Measurements from ENCODE around the gene SLFNL1.

Gene SLFNL1
- 0.27 to 0.94 reads per million in 2 donors for total RNA-seq

GRCh38 chr1:41021526-41022308 lies at the start of gene SLFNL1:
TSS of gene SLFNL1 (minus strand) at chr1:41021725. CDS start at chr1:41020660, 1,065 bp downstream.
- DNase-seq, result peak in 1 of 5 experiments; percentile 11

DNA sequence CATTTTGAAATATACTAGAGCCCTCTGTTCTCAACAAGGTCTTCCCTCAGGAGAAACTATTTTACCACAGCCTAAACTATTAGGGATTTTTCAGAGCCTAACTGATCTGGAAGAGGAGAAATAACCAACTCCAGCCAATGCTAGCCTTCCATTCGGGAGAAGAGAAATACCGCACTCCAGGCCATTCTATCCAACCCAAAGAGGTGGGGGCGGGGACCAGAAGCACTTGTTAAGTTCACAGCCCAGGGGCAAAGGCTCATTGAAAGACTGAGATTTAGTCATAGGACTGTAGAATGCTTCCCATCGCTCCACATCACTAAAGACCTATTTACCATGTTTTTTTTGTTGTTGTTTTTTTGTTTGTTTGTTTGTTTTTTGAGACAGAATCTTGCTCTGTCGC lies 35.4 kb upstream of the SLFNL1 start:
- no peak for DNase-seq

DNA sequence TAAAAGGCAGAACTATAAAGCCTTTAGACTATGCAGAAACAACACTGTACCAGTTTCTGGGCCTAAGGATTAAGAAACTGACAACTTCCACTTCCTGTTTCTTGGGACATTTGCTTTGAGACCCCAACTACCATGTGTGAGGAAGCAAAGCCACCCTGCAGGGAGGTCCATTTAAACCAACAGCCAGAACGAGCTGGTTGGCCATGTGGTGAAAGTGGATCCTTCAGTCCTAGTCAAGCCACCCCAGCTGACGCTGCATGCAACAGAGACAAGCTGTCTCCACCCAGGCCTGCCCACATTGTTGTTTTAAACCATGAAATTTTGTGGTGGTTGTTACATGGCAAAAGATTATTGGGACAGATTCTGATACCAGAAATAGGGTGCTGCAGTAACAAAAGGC lies 31.8 kb upstream of the SLFNL1 start:
- no peak for DNase-seq

GRCh38 chr1:41051022-41051421 lies 29.5 kb upstream of the SLFNL1 start:
- DNase-seq, result no peak

- no peak for DNase-seq
Measured at GRCh38 chr1:41048540-41048939, 27.0 kb upstream of the SLFNL1 start.

DNA sequence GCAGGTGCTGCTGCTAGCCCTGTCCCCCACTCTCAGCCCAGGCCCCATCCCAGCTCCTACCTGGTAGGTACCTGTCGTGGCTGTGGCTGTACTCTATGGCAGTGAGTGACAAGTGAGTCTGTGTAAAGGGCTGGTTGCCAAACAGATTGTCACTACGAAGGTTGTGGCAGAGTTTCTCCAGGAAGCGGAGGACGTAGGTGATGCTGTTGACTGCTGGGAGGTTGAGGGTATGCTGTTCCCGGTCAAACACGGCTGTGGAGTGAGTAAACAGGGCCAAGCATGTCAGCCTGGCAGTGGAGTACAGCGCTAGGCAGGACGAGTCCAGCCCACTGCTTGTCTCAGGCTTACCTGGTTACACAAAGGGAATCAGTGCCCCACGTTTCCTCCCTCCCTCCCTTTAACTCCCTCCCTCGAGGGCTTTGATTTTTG lies 24.8 kb upstream of the SLFNL1 start:
- no peak for DNase-seq

GRCh38 chr1:41045740-41046139 lies 24.2 kb upstream of the SLFNL1 start:
- no peak for DNase-seq

DNA sequence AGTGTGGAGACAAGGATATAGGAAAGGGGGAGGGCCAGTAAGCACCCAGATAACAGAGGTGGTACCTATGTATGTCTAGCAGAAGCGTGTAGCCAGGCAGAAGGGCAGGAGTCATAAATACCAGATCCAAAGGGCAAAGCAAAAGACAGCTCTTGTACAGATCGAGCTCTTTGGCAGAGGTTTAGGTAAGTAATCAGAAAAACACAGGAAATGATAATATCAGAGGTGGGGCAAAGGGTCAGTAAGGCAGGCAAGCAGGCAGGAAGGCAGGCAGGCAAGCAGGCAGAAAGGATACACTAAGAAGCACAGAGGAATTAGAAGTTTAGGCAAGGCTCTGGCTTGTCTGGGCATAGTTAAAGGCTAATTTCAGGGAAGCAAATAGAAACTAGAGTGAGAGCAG lies 22.7 kb upstream of the SLFNL1 start:
- peak in 1 of 5 experiments; percentile 67 for DNase-seq

- no peak for DNase-seq
Measured at GRCh38 chr1:41041614-41042270, 20.2 kb upstream of the SLFNL1 start.

DNA sequence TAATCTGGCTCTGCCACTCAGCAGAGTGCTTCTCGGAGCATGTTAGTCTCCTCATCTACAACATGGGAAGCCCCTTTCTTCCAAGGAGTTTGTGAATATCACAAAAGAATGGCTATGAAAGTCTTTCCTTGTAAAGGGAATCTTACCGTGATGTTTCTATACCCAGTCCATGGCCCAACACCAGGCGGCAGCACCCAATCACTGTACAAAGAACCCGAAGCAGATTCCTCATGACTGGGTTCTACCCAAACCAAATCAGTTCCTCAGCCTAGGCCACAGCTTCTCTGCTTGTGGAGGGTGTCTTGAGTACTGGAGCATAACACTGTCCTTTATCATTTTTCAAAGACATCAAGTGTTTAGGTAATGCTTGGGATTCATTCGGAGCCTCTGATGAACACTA lies 16.6 kb upstream of the SLFNL1 start:
- no peak for DNase-seq

DNA sequence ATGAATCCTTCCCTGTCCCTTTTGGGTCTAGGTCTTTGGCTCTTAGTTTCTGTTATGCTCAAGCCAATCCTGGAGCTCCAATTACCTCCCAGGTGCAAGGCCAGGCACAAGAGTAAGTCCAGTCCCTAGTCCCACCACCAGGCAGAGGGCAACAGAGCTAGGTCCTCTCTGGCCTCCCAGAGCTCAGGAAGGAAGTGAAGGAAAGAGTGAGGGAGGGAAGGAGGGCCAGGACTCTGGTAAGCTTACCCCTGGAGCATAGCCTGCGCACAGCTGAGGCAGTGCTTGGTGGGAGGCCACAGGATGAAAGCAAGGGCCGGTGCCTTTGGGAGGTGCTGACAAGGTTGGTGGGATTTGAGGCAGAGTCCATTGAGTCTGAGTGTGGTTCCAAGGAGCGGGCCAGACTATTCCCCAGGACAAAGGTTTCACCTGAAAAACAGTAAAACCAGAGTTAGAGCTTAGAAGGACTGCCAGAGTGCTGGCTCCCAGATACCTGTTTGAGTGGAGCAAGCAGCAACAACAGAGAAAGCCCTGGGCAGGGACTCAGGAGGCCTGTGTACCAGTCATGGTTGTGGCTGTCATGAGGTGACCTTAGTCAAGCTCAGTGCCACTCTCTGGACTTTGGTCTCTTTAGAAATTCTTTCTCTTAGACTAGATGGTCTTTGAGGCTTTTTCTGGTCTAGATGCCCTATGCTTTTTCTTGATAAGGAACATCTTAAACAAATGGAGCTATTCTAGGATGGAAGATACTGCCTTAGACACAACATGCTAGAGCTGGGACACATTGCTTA lies 15.8 kb upstream of the SLFNL1 start:
- DNase-seq, result no peak

GRCh38 chr1:41033272-41033671 lies 11.7 kb upstream of the SLFNL1 start:
- DNase-seq, result no peak

GRCh38 chr1:41032147-41032546 lies 10.6 kb upstream of the SLFNL1 start:
- DNase-seq, result no peak

GRCh38 chr1:41030872-41031616 lies 9.5 kb upstream of the SLFNL1 start:
- DNase-seq, result no peak

DNA sequence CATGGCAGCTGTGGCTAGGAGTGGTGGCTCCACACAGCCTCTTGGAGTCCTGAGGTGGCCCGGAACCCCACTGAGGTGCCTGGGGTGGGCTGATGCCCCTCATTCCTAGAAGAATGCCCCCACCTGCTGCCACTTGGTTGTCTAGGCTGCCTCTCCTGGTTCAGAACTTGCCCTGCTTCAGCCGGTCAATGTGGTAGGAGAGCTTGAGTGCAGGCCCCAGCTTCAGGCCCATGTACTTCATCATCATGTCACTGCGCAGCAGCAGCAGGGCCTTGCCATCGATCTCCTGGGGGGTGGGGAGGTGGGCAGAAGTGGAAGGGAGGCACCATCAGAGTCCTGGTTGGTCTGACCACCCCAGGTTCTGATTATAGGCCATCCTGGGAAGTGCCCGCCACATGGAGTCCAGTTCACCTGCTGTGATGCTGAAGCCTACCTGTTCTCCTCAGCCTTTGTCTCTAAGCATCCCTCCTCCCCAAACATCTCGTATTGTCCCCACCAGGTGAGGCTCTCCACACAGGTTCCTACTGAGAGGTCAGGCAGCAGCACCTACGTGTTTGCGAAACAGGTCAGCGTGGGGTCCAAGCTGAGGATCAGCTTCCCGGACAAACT lies 6.6 kb upstream of the SLFNL1 start:
- DNase-seq, result no peak

DNA sequence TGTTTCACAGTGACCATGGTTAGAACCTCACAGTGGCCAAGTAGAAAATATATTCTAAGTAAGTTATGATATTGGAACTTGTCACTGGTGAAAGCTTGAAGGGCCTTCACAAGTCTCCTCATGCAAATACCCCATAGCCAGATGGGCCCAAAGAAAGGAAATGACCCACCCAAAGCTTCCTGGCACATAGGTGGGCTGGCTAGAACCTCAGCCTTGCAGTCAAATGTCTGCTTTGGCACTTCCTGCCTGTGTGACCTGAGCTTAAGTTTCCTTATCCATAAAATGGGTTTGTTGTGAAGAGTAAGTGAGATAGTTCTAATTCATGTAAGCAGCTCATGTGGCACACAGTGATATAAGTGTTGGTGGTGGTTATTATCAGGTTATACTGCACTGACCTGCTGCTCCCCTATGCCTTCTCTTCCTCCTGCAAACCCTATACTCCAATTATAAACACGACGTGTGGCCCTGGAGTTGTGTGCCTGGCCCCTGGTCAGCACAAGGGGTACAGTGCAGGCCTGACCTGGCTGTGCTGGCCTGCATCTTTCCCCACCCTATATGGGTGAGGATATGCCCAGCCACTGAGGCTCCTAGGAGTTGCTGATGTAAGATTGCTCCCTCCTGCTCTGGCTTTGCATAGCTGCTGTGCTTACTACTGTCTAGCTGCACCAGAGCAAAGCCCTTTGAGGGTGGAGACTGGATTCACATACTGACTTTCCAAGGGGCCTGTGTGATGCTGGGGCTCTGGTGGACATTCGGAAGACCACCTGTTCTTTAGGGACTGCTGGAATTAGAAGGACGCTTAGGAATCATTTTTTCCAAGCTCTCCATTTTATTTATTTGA lies 4.7 kb upstream of the SLFNL1 start:
- no peak for DNase-seq

DNA sequence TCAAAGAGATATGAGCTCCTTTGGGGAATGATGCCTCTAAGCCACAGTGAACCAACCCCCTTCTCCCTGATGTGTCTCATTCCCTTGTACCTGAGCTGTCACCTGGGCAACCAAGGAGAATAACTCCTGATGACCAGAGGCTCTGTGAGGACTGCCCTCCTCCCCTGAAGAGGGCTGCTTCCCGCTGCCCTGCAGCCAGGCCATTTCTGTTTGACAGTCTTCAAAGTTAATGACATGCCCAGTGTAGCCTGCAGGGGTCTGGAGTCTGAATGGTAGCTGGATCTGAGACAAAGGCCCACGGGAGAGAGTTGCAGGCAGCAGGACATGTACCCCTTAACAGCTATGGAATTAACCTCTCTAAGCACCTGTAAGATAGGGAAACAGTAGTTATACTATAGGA lies 3.4 kb upstream of the SLFNL1 start:
- DNase-seq, result no peak

GRCh38 chr1:41023279-41023990 lies 1.9 kb upstream of the SLFNL1 start:
- DNase-seq, result no peak

- DNase-seq, result no peak
Measured at GRCh38 chr1:41022424-41022823, 899 bp upstream of the SLFNL1 start.

GRCh38 chr1:41020654-41021053 lies 871 bp downstream of the SLFNL1 start:
- DNase-seq, result no peak
